ENCODE data around the gene KDM1A.
"Not testable (repeated sequence)": the region's sequence is repeated elsewhere in the genome, so short reads cannot be mapped to it uniquely, and the experiment has no call there.

Gene KDM1A

DNA sequence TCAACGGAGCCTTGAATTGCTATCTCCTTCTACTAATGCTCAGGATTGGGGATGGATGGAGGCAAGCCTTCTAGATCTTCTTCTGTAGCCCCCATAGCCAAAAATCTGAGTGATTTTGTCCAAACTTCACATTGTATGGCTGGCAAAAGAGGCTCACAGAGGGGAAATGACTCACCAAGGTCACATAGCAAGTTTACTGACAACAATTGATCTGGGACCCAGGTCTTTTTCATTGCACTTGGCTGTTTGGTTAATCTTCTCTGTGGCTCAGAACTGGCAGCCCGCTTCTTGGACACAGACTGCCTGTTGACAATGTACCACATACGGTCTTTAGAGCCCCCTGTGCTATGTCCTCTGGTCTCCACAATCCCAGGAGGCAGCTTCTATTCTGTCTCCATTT lies 43.6 kb upstream of the KDM1A start:
- no peaks in the 10 kb centered on the region for H3K9me3 ChIP-seq
- no peaks in the 10 kb centered on the region for H3K36me3 ChIP-seq
- H3K4me1 ChIP-seq, result no peaks in the 10 kb centered on the region
- H3K27me3 ChIP-seq, result no peaks in the 10 kb centered on the region
- no peak for DNase-seq
- H3K4me3 ChIP-seq (ENCODE audit: low read depth, low read length), result no peak overlapping the region
- TF ChIP-seq, protein P1, sequence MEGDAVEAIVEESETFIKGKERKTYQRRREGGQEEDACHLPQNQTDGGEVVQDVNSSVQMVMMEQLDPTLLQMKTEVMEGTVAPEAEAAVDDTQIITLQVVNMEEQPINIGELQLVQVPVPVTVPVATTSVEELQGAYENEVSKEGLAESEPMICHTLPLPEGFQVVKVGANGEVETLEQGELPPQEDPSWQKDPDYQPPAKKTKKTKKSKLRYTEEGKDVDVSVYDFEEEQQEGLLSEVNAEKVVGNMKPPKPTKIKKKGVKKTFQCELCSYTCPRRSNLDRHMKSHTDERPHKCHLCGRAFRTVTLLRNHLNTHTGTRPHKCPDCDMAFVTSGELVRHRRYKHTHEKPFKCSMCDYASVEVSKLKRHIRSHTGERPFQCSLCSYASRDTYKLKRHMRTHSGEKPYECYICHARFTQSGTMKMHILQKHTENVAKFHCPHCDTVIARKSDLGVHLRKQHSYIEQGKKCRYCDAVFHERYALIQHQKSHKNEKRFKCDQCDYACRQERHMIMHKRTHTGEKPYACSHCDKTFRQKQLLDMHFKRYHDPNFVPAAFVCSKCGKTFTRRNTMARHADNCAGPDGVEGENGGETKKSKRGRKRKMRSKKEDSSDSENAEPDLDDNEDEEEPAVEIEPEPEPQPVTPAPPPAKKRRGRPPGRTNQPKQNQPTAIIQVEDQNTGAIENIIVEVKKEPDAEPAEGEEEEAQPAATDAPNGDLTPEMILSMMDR (IDR thresholded peaks at IDR 0.05; ENCODE audit: low read depth, low read length), result no peak

DNA sequence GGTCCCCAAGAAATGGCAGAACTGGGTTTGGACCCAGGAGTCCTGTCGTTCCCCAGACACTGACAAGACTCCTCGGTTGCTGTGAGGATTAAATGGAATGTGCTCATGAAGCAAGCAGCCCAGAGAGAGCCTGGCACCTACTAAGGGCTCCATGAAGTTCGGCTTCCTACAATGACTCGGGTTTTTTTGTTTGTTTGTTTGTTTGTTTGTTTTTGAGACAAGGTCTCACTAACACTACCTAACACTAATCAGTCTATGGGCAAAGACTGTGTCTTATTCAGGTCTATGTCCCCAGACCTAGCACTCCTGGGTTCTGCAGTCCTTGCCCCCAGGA lies 43.2 kb upstream of the KDM1A start:
- no peak for DNase-seq
- H3K36me3 ChIP-seq, result no peaks in the 10 kb centered on the region
- TF ChIP-seq, protein P1 (IDR thresholded peaks at IDR 0.05; ENCODE audit: low read depth, low read length), result no peak
- H3K4me3 ChIP-seq (ENCODE audit: low read depth, low read length), result no peak overlapping the region
- no peaks in the 10 kb centered on the region for H3K27me3 ChIP-seq
- H3K9me3 ChIP-seq, result no peaks in the 10 kb centered on the region
- no peaks in the 10 kb centered on the region for H3K4me1 ChIP-seq

DNA sequence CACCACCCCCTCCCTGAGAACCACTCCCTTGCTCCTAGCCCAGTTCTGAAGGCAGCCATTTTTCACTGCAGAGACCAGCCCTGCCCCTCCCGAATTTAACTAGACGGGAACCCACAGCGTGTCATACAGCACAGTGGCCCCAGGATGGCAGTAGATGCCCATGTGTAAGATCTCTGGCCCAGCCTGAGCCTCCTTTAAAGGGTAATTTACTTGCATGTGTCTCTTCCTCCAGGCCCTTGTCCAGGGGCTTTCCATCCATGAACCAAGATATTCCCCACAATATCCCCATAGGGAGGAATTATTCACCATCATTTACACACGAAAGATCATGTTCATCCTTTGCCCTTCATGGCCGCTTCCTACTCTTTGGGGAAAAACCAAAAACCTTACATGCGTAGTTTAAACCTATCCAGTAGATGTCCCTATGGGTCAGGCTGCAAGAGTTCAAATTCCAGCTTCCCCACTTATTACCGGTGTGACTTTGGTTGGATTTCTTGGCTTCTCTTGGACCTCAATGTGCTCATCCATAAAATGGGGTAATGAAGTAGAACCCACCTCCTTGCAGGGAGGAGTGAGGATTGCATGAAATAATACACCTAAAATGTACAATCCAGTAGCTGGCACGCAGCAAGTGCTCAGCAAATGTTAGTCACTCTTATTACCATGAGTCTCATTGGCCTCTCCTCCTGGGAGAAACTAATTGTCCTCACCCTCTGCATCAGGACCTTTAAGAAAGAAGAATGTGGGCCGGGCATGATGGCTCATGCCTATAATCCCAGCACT lies 42.6 kb upstream of the KDM1A start:
- DNase-seq, result peak; percentile 71
- TF ChIP-seq, protein P1 (IDR thresholded peaks at IDR 0.05; ENCODE audit: low read depth, low read length), result peak; percentile 74
- Histone ChIP-seq H3K36me3 (no peaks in the 10 kb centered on the region), H3K27me3 (no peaks in the 10 kb centered on the region), H3K4me3 (ENCODE audit: low read depth, low read length) (no peak overlapping the region), H3K4me1 (no peaks in the 10 kb centered on the region), H3K9me3 (no peaks in the 10 kb centered on the region)

DNA sequence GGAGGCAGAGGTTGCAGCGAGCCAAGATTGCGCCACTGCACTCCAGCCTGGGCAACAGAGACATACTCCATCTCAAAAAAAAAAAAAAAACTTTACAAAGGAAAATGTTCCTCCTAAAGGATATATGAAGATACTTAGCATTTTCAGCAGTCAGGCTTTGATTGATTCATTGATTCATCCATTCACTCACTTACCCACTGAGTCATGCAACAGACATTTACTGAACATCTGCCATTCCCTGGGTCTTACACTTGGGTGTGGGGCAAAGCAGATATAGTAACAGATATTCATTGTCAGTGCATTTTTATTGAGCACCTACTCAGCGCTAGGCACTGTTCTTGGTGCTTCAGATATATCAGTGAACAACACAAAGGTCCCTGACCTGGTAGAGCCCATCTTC lies 41.0 kb upstream of the KDM1A start:
- Histone ChIP-seq H3K4me3 (ENCODE audit: low read depth, low read length) (no peak overlapping the region), H3K4me1 (no peaks in the 10 kb centered on the region), H3K27me3 (no peaks in the 10 kb centered on the region), H3K36me3 (no peaks in the 10 kb centered on the region), H3K9me3 (no peaks in the 10 kb centered on the region)
- DNase-seq, result no peak
- TF ChIP-seq, protein P1 (IDR thresholded peaks at IDR 0.05; ENCODE audit: low read depth, low read length), result no peak

DNA sequence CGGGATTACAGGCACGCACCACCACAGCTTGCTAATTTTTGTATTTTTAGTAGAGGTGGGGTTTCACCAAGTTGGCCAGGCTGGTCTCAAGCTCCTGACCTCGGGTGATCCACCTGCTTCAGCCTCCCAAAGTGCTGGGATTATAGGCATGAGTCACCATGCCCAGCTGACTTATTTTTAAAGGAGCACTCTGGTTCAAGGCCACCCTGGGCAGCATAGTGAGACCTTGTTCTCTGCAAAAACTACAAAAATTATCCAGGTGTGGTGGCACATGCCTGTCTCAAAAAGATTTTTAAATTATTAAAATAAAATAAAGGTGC lies 38.8 kb upstream of the KDM1A start:
- not testable (repeated sequence) for H3K4me3 ChIP-seq (ENCODE audit: low read depth, low read length); H3K4me1 ChIP-seq; DNase-seq; H3K27me3 ChIP-seq; H3K36me3 ChIP-seq; H3K9me3 ChIP-seq

DNA sequence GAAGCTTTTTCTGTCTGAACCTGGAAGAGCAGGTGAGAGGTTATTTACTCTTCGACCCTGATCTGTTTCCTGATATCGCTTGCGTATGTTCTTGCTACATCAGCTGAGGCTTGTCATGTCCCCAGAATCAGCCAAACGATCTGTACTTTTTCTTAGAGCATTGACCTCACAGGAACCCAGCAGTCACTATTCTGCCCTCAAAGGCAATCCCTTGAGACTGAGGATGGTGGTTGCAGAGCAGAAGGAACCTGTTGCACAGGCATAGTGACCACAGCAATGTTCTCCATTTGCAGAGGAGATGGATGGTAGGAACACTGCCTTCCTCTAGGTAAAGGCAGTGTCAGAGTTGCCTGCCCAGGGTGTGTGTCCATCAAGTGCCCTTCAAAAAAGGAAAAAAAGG lies 35.3 kb upstream of the KDM1A start:
- TF ChIP-seq, protein P1 (IDR thresholded peaks at IDR 0.05; ENCODE audit: low read depth, low read length), result no peak

DNA sequence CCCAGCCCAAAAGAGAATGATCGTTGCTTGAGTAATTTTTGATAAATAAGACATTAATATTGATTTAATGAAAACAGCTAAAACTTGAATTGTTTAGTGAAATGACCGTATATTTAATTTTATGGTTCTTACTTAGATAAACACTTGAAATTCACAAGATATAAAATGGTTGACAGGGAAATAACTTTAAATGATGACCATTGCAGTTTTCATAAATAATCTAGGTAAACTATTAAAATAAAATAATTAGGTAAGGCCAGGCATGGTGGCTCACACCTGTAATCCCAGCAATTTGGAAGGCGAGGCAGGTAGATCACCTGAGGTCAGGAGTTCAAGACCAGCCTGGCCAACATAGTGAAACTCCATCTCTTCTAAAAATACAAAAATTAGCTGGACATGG lies 26.9 kb upstream of the KDM1A start:
- not testable (repeated sequence) for H3K9me3 ChIP-seq; H3K4me1 ChIP-seq; H3K36me3 ChIP-seq; DNase-seq; H3K4me3 ChIP-seq (ENCODE audit: low read depth, low read length); H3K27me3 ChIP-seq

More for the DNA sequence above, 35.3 kb upstream of the KDM1A start:
- H3K27me3 ChIP-seq, result no peaks in the 10 kb centered on the region
- H3K9me3 ChIP-seq, result no peaks in the 10 kb centered on the region
- H3K4me1 ChIP-seq, result no peaks in the 10 kb centered on the region
- no peak for DNase-seq
- no peak overlapping the region for H3K4me3 ChIP-seq (ENCODE audit: low read depth, low read length)
- H3K36me3 ChIP-seq, result no peaks in the 10 kb centered on the region

DNA sequence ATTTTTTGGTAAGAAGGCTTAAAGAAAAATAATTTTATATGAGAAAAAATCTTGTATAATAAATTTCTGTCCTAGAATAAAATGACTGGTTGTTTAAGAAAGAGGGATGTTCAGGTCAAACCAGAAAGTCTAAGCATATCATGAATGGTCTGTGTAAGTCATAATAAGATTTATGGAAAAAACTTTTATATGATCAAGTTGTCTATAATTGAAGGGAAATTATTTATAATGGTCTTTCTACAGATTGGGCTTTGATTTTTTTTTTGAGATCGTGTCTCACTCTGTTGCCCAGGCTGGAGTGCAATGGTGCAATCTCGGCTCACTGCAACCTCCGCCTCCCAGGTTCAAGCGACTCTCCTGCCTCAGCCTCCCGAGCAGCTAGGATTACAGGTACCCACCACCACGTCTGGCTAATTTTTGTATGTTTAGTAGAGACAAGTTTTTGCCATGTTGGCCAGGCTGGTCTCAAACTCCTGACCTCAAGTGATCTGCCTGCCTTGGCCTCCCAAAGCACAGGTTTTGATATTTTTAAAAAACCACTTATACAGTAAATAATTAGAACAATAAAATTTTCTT lies 26.0 kb upstream of the KDM1A start:
- H3K36me3 ChIP-seq; DNase-seq; H3K27me3 ChIP-seq; H3K4me3 ChIP-seq (ENCODE audit: low read depth, low read length); H3K4me1 ChIP-seq; H3K9me3 ChIP-seq: not testable (repeated sequence)
